ENCODE data around the gene THBS1. TPM values are rescaled to one million over a fixed set of nuclear protein-coding genes. Genes with fewer than 3 reads are reported as not detected.

The THBS1 gene
- total RNA-seq, 1 experiment from 2014 or later, result 37.1 TPM

- ChIA-PET POLR2A (no interaction called here), CTCF (interaction anchor here (1.6 to 2.4 kb wide), 2 partner anchors 13 to 128 kb away, joined by 5 to 33 read pairs; no protein-coding TSS in a partner anchor)
- Mint-ChIP-seq H3K4me3 (no peak overlapping the region), H3K27ac (no peak overlapping the region), H3K9me3 (0 out of 2 replicates have a peak, but pooled peaks cover 11% of the 10 kb centered on the region), H3K4me1 (no peaks in the 10 kb centered on the region), H3K36me3 (no peaks in the 10 kb centered on the region), H3K27me3 (ENCODE audit: low read depth) (no peaks in the 10 kb centered on the region)
- ATAC-seq (no peak), DNase-seq (ENCODE audit: low spot score) (no peak)
- TF ChIP-seq TP53 (CRISPR knock-in tag; IDR thresholded peaks at IDR 0.05), result no peak
- no peak for TF ChIP-seq OVOL2 (CRISPR knock-in tag; IDR thresholded peaks at IDR 0.05; ENCODE audit: borderline replicate concordance)
These were observed 48.5 kb downstream of the THBS1 start for GRCh38 chr15:39629371-39629770.

DNA sequence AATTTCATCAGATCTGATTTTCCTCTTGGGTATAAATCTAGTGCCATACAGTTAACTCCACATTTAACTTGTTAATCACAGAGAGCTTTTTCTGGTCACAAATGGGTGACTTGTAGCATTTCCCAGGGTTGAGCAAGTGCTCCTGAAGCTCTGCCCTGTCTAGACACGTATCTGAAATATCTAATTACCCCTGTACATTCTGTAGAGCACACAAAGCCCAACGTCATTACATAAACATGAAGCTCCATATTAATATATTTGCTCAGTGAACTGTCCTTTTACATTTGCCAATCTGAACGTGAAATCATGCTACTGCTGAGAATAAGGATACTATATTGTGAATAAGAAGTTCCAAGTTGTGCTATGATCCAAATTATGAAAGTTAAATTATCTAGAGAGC is 49.0 kb downstream of the THBS1 start:
- Mint-ChIP-seq H3K4me1 (no peaks in the 10 kb centered on the region), H3K27ac (no peak overlapping the region), H3K4me3 (no peak overlapping the region), H3K27me3 (ENCODE audit: low read depth) (no peaks in the 10 kb centered on the region), H3K36me3 (no peaks in the 10 kb centered on the region), H3K9me3 (0 out of 2 replicates have a peak, but pooled peaks cover 11% of the 10 kb centered on the region)
- DNase-seq (ENCODE audit: low spot score) (no peak), ATAC-seq (no peak)
- POLR2A ChIA-PET, result no interaction called here
- TF ChIP-seq ZNF671 (CRISPR knock-in tag; IDR thresholded peaks at IDR 0.05) (no peak), JUN (CRISPR knock-in tag; IDR thresholded peaks at IDR 0.05) (no peak), OVOL2 (CRISPR knock-in tag; IDR thresholded peaks at IDR 0.05; ENCODE audit: borderline replicate concordance) (no peak), RELA (CRISPR knock-in tag; IDR thresholded peaks at IDR 0.05; ENCODE audit: borderline replicate concordance) (no peak), MXD4 (CRISPR knock-in tag; IDR thresholded peaks at IDR 0.05; ENCODE audit: borderline replicate concordance) (no peak), ATF1 (CRISPR knock-in tag; IDR thresholded peaks at IDR 0.05) (no peak)
- TF ChIP-seq, protein P1, sequence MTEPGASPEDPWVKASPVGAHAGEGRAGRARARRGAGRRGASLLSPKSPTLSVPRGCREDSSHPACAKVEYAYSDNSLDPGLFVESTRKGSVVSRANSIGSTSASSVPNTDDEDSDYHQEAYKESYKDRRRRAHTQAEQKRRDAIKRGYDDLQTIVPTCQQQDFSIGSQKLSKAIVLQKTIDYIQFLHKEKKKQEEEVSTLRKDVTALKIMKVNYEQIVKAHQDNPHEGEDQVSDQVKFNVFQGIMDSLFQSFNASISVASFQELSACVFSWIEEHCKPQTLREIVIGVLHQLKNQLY (CRISPR knock-in tag; IDR thresholded peaks at IDR 0.05), result no peak
- TF ChIP-seq, protein P2, sequence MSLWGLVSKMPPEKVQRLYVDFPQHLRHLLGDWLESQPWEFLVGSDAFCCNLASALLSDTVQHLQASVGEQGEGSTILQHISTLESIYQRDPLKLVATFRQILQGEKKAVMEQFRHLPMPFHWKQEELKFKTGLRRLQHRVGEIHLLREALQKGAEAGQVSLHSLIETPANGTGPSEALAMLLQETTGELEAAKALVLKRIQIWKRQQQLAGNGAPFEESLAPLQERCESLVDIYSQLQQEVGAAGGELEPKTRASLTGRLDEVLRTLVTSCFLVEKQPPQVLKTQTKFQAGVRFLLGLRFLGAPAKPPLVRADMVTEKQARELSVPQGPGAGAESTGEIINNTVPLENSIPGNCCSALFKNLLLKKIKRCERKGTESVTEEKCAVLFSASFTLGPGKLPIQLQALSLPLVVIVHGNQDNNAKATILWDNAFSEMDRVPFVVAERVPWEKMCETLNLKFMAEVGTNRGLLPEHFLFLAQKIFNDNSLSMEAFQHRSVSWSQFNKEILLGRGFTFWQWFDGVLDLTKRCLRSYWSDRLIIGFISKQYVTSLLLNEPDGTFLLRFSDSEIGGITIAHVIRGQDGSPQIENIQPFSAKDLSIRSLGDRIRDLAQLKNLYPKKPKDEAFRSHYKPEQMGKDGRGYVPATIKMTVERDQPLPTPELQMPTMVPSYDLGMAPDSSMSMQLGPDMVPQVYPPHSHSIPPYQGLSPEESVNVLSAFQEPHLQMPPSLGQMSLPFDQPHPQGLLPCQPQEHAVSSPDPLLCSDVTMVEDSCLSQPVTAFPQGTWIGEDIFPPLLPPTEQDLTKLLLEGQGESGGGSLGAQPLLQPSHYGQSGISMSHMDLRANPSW (CRISPR knock-in tag; conservative IDR thresholded peaks at IDR 0.05; ENCODE audit: low read depth), result no peak
- CTCF ChIA-PET, result interaction anchor here (1.2 kb wide), 1 partner anchor 127 kb away, joined by 5 read pairs; no protein-coding TSS in a partner anchor

- H3K4me1 Mint-ChIP-seq, result no peaks in the 10 kb centered on the region
- 0 out of 2 replicates have a peak, but pooled peaks cover 4% of the 10 kb centered on the region for H3K9me3 Mint-ChIP-seq
- ChIA-PET POLR2A (no interaction called here), CTCF (interaction anchor here (1.4 kb wide), 1 partner anchor 125 kb away, joined by 5 read pairs; no protein-coding TSS in a partner anchor)
- TF ChIP-seq TP53 (CRISPR knock-in tag; IDR thresholded peaks at IDR 0.05), result no peak
- TF ChIP-seq, protein P3, sequence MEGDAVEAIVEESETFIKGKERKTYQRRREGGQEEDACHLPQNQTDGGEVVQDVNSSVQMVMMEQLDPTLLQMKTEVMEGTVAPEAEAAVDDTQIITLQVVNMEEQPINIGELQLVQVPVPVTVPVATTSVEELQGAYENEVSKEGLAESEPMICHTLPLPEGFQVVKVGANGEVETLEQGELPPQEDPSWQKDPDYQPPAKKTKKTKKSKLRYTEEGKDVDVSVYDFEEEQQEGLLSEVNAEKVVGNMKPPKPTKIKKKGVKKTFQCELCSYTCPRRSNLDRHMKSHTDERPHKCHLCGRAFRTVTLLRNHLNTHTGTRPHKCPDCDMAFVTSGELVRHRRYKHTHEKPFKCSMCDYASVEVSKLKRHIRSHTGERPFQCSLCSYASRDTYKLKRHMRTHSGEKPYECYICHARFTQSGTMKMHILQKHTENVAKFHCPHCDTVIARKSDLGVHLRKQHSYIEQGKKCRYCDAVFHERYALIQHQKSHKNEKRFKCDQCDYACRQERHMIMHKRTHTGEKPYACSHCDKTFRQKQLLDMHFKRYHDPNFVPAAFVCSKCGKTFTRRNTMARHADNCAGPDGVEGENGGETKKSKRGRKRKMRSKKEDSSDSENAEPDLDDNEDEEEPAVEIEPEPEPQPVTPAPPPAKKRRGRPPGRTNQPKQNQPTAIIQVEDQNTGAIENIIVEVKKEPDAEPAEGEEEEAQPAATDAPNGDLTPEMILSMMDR (IDR thresholded peaks at IDR 0.05), result no peak
- TF ChIP-seq SMAD4 (CRISPR knock-in tag; IDR thresholded peaks at IDR 0.05), result no peak
- no peak overlapping the region for H3K4me3 Mint-ChIP-seq
- H3K36me3 Mint-ChIP-seq, result no peaks in the 10 kb centered on the region
- no peak for ATAC-seq
- H3K27ac Mint-ChIP-seq, result no peak overlapping the region
- H3K27me3 Mint-ChIP-seq (ENCODE audit: low read depth), result no peaks in the 10 kb centered on the region
- no peak for DNase-seq (ENCODE audit: low spot score)
These were observed 50.5 kb downstream of the THBS1 start for GRCh38 chr15:39631357-39631756.

DNA sequence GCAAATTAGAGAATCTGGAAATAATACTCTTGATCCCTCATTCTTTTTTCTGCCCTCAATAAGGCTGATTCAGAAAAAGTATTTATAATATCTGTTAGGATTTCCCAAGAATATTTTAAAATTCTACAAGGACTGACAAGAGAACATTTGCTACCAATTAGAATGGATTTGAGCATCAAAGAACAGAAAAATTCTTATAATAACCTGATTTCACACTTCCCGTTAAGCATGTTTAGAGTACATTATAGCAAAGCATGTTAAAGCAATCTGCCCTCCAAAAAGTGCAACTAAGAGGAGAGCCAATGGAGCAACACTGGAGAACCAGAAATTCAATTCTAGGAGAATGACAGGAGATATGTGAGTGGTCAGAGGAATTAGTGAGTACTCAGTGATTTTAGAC is 57.2 kb downstream of the THBS1 start:
- H3K27ac Mint-ChIP-seq, result no peak overlapping the region
- no peak for DNase-seq (ENCODE audit: low spot score)
- no peaks in the 10 kb centered on the region for H3K36me3 Mint-ChIP-seq
- TF ChIP-seq NFATC4 (CRISPR knock-in tag; IDR thresholded peaks at IDR 0.05) (no peak), TP53 (CRISPR knock-in tag; IDR thresholded peaks at IDR 0.05) (no peak), RELA (CRISPR knock-in tag; IDR thresholded peaks at IDR 0.05; ENCODE audit: borderline replicate concordance) (no peak)
- H3K27me3 Mint-ChIP-seq (ENCODE audit: low read depth), result no peaks in the 10 kb centered on the region
- peaks cover 8% of the 10 kb centered on the region for H3K4me1 Mint-ChIP-seq
- no peak for ATAC-seq
- ChIA-PET POLR2A (no interaction called here), CTCF (no interaction called here)
- no peak overlapping the region for H3K4me3 Mint-ChIP-seq
- no peaks in the 10 kb centered on the region for H3K9me3 Mint-ChIP-seq
